ENCODE results near the gene PDIA6.

- TF ChIP-seq CTCF (IDR thresholded peaks at IDR 0.05; ENCODE audit: low read depth, low read length) (no peak), POLR2A (IDR thresholded peaks at IDR 0.05; ENCODE audit: extremely low read depth, insufficient read length) (no peak), MYC (IDR thresholded peaks at IDR 0.05; ENCODE audit: low read depth, low read length) (no peak), MAX (IDR thresholded peaks at IDR 0.05; ENCODE audit: low read depth, low read length) (no peak)
Observed at GRCh38 chr2:10819714-10820314, 7.2 kb upstream of the PDIA6 start.
